Measurements from ENCODE around the gene DPH1. TPM values are rescaled to one million over a fixed set of nuclear protein-coding genes. Genes with fewer than 3 reads are reported as not detected.
A peak's percentile ranks its signal among the peaks of the same experiment; 100 is the strongest.

The DPH1 gene
- total RNA-seq, 4 donors from 2014 or later, result 47.2 to 59.9 (median 57.7) TPM

GRCh38 chr17:2034806-2035540, 5.0 kb downstream of the DPH1 start:
- Histone ChIP-seq H3K27me3 (no peaks in the 10 kb centered on the region), H3K4me1 (peaks cover 14 to 24% of the 10 kb centered on the region in 2 donors), H3K9me3 (no peaks in the 10 kb centered on the region), H3K4me3 (no peak overlapping the region), H3K36me3 (peaks cover 0 to 25% of the 10 kb centered on the region in 2 donors), H3K27ac (no peak overlapping the region)
- ATAC-seq (no peak), DNase-seq (no peak)
- in situ Hi-C loops (cut with MboI; ENCODE audit: low sequenced_read_pairs in 4 of 4) (loop anchor here (25.0 kb wide), 2 partner anchors 348 to 373 kb away; partner anchors contain the start of gene PRPF8 (in 1 of the 4)), intact Hi-C loops (cut with DNase I; ENCODE audit: low total_unique reads) (no loop called here)
- no peak for TF ChIP-seq CTCF (IDR thresholded peaks at IDR 0.05 in 4 of 5, conservative IDR thresholded peaks at IDR 0.05 in 1 of 5)
- no peak for TF ChIP-seq POLR2A (IDR thresholded peaks at IDR 0.05)

- intact Hi-C loops (cut with DNase I; ENCODE audit: low total_unique reads) (no loop called here), in situ Hi-C loops (cut with MboI; ENCODE audit: low sequenced_read_pairs in 4 of 4) (loop anchor here (25.0 kb wide), 2 partner anchors 349 to 374 kb away; partner anchors contain the start of gene PRPF8 (in 1 of the 4))
- ATAC-seq, result no peak
Observed at GRCh38 chr17:2035541-2036488, 5.9 kb downstream of the DPH1 start.

GRCh38 chr17:2037155-2037554, 7.2 kb downstream of the DPH1 start:
- no peak for TF ChIP-seq POLR2A (IDR thresholded peaks at IDR 0.05)
- no peak for TF ChIP-seq CTCF (IDR thresholded peaks at IDR 0.05 in 4 of 5, conservative IDR thresholded peaks at IDR 0.05 in 1 of 5)
- H3K4me1 ChIP-seq, result peaks cover 7 to 15% of the 10 kb centered on the region in 2 donors
- H3K27ac ChIP-seq, result no peak overlapping the region
- no peaks in the 10 kb centered on the region for H3K27me3 ChIP-seq
- no peaks in the 10 kb centered on the region for H3K9me3 ChIP-seq
- H3K36me3 ChIP-seq, result peaks cover 0 to 31% of the 10 kb centered on the region in 2 donors
- in situ Hi-C loops (cut with MboI; ENCODE audit: low sequenced_read_pairs in 4 of 4), result loop anchor here (25.0 kb wide), 2 partner anchors 350 to 375 kb away; partner anchors contain the start of gene PRPF8 (in 1 of the 4)
- intact Hi-C loops (cut with DNase I; ENCODE audit: low total_unique reads), result no loop called here
- H3K4me3 ChIP-seq, result no peak overlapping the region
- ATAC-seq, result no peak
- no peak for DNase-seq

More at GRCh38 chr17:2035541-2036488, 5.9 kb downstream of the DPH1 start:
- H3K9me3 ChIP-seq, result no peaks in the 10 kb centered on the region
- no peaks in the 10 kb centered on the region for H3K27me3 ChIP-seq
- no peak for DNase-seq
- TF ChIP-seq CTCF (IDR thresholded peaks at IDR 0.05 in 4 of 5, conservative IDR thresholded peaks at IDR 0.05 in 1 of 5), result no peak
- peaks cover 12 to 21% of the 10 kb centered on the region in 2 donors for H3K4me1 ChIP-seq
- no peak overlapping the region for H3K27ac ChIP-seq
- no peak overlapping the region for H3K4me3 ChIP-seq
- peaks cover 0 to 31% of the 10 kb centered on the region in 2 donors for H3K36me3 ChIP-seq

GRCh38 chr17:2040219-2040827, 10.4 kb downstream of the DPH1 start:
- H3K36me3 ChIP-seq, result peaks cover 0 to 44% of the 10 kb centered on the region in 2 donors
- DNase-seq, result no peak
- intact Hi-C loops (cut with DNase I; ENCODE audit: low total_unique reads) (loop anchor here (10.0 kb wide), 1 partner anchor 466 kb away; no protein-coding TSS in a partner anchor), in situ Hi-C loops (cut with MboI; ENCODE audit: low sequenced_read_pairs in 4 of 4) (loop anchor here (25.0 kb wide), 2 partner anchors 353 to 378 kb away; partner anchors contain the start of gene PRPF8 (in 1 of the 4))
- H3K4me3 ChIP-seq, result no peak overlapping the region
- TF ChIP-seq CTCF (IDR thresholded peaks at IDR 0.05 in 4 of 5, conservative IDR thresholded peaks at IDR 0.05 in 1 of 5) (no peak), POLR2A (IDR thresholded peaks at IDR 0.05) (no peak)
- no peaks in the 10 kb centered on the region for H3K27me3 ChIP-seq
- ATAC-seq, result no peak
- peaks cover 26% of the 10 kb centered on the region in 2 donors for H3K4me1 ChIP-seq
- H3K27ac ChIP-seq, result peak overlapping the region in 1 of 4 donors; percentile 97
- H3K9me3 ChIP-seq, result no peaks in the 10 kb centered on the region
